H9 (cell line): ENCODE results near the gene RLN3. TPM values are rescaled to one million over a fixed set of nuclear protein-coding genes. Genes with fewer than 3 reads are reported as not detected.
"Not testable (repeated sequence)": the region's sequence is repeated elsewhere in the genome, so short reads cannot be mapped to it uniquely, and the experiment has no call there.

Experiments
- DNase-seq: peaks from one replicate; pipeline ENCODE4 v3.0.0-alpha.2; 2017
- H2AFZ ChIP-seq: one replicate; pipeline ENCODE4 v1.6.1; 2013; ENCODE audit warnings: mild to moderate bottlenecking, low read length, control low read depth, moderate library complexity
- H2AK5ac ChIP-seq: 2 replicates; pipeline ENCODE4 v1.6.1; 2013; ENCODE audit warnings: low read length, control low read depth, mixed read lengths; ENCODE audit not compliant: insufficient read length
- H2BK120ac ChIP-seq: one replicate; pipeline ENCODE4 v1.6.1; 2013; ENCODE audit warnings: low read depth, mild to moderate bottlenecking, low read length, control low read depth, inconsistent platforms; ENCODE audit not compliant: poor library complexity, severe bottlenecking
- H2BK12ac ChIP-seq: 2 replicates; pipeline ENCODE4 v1.6.1; 2013; ENCODE audit warnings: low read length, control low read depth, mixed read lengths, low read depth; ENCODE audit not compliant: insufficient read length
- H2BK15ac ChIP-seq: 2 replicates; pipeline ENCODE4 v1.6.1; 2013; ENCODE audit warnings: low read depth, low read length, control low read depth
- H2BK20ac ChIP-seq: one replicate; pipeline ENCODE4 v1.6.1; 2013; ENCODE audit warnings: low read depth, mild to moderate bottlenecking, low read length, control low read depth, inconsistent platforms; ENCODE audit not compliant: poor library complexity, severe bottlenecking
- H2BK5ac ChIP-seq: 2 replicates; pipeline ENCODE4 v1.6.1; 2013; ENCODE audit warnings: low read length, control low read depth, mixed read lengths; ENCODE audit not compliant: insufficient read length
- H3K14ac ChIP-seq: 2 replicates; pipeline ENCODE4 v1.6.1; 2013; ENCODE audit warnings: low read length, control low read depth; ENCODE audit not compliant: insufficient read depth
- H3K18ac ChIP-seq: 2 replicates; pipeline ENCODE4 v1.6.1; 2013; ENCODE audit warnings: low read depth, mild to moderate bottlenecking, mixed read lengths, low read length, control low read depth; ENCODE audit not compliant: insufficient read length
- H3K23ac ChIP-seq: 2 replicates; pipeline ENCODE4 v1.6.1; 2013; ENCODE audit warnings: low read length, control low read depth, mixed read lengths, low read depth; ENCODE audit not compliant: insufficient read length
- H3K23me2 ChIP-seq: 2 replicates; pipeline ENCODE4 v1.6.1; 2013; ENCODE audit warnings: low read depth, mild to moderate bottlenecking, mixed read lengths, low read length, control low read depth; ENCODE audit not compliant: insufficient read length, poor library complexity, severe bottlenecking
- H3K27ac ChIP-seq: 2 replicates; pipeline ENCODE4 v1.5.1; 2013; ENCODE audit warnings: low read length, control low read depth, mixed read lengths, low read depth; ENCODE audit not compliant: insufficient read length
- H3K27me3 ChIP-seq: 2 replicates; pipeline ENCODE4 v1.6.1; 2013; ENCODE audit warnings: low read length, control low read depth, inconsistent platforms; ENCODE audit not compliant: insufficient read depth
- H3K4ac ChIP-seq: 2 replicates; pipeline ENCODE4 v1.6.1; 2013; ENCODE audit warnings: low read depth, mild to moderate bottlenecking, control low read depth, inconsistent platforms, low read length, moderate library complexity
- H3K4me1 ChIP-seq: 2 replicates; pipeline ENCODE4 v1.6.1; 2013; ENCODE audit warnings: low read length, control low read depth, inconsistent platforms; ENCODE audit not compliant: insufficient read depth
- H3K4me2 ChIP-seq: 2 replicates; pipeline ENCODE4 v1.6.1; 2013; ENCODE audit warnings: low read length, control low read depth, mixed read lengths; ENCODE audit not compliant: insufficient read length, insufficient read depth
- H3K56ac ChIP-seq: 2 replicates; pipeline ENCODE4 v1.6.1; 2013; ENCODE audit warnings: low read depth, mild to moderate bottlenecking, mixed read lengths, low read length, control low read depth; ENCODE audit not compliant: insufficient read length
- H3K79me1 ChIP-seq: 2 replicates; pipeline ENCODE4 v1.6.1; 2013; ENCODE audit warnings: low read depth, mild to moderate bottlenecking, moderate library complexity, low read length, control low read depth, inconsistent platforms; ENCODE audit not compliant: insufficient read depth, poor library complexity, severe bottlenecking
- H3K79me2 ChIP-seq: 2 replicates; pipeline ENCODE4 v1.6.1; 2013; ENCODE audit warnings: low read length, control low read depth, inconsistent platforms; ENCODE audit not compliant: insufficient read depth
- H3K9ac ChIP-seq: 2 replicates; pipeline ENCODE4 v1.6.1; 2013; ENCODE audit warnings: low read length, control low read depth, mixed read lengths; ENCODE audit not compliant: insufficient read length; ENCODE audit errors: extremely low read depth
- H3K9me3 ChIP-seq: one replicate; pipeline ENCODE4 v1.6.1; 2013; ENCODE audit warnings: low read depth, low read length, inconsistent platforms; ENCODE audit not compliant: control insufficient read depth
- H3T11ph ChIP-seq: one replicate; pipeline ENCODE4 v1.6.1; 2013; ENCODE audit warnings: mild to moderate bottlenecking, low read length, control low read depth, inconsistent platforms
- H4K20me1 ChIP-seq: one replicate; pipeline ENCODE4 v1.6.1; 2013; ENCODE audit not compliant: control insufficient read depth, insufficient read length, insufficient read depth
- H4K5ac ChIP-seq: 2 replicates; pipeline ENCODE4 v1.6.1; 2013; ENCODE audit warnings: low read depth, mild to moderate bottlenecking, mixed read lengths, low read length, control low read depth; ENCODE audit not compliant: insufficient read length
- H4K8ac ChIP-seq: replicated peaks from 2 replicates; pipeline ENCODE4 v1.6.1; 2013; ENCODE audit warnings: low read length, control low read depth, mixed read lengths, low read depth; ENCODE audit not compliant: insufficient read length
- H4K91ac ChIP-seq: 2 replicates; pipeline ENCODE4 v1.6.1; 2013; ENCODE audit warnings: low read depth, mild to moderate bottlenecking, moderate library complexity, mixed read lengths, low read length, control low read depth; ENCODE audit not compliant: insufficient read length
- H3K27ac Mint-ChIP-seq, 3 experiments: 2 replicates in 2 of 3; 3 replicates in 1 of 3; pipeline ENCODE4 v1.8.0; 2020 to 2021; ENCODE audit warnings: mixed read lengths in 3 of 3, mild to moderate bottlenecking in 1 of 3, moderate library complexity in 1 of 3
- H3K27me3 Mint-ChIP-seq: 2 replicates; pipeline ENCODE4 v1.8.0; 2021; ENCODE audit warnings: low read depth, mild to moderate bottlenecking, moderate library complexity, mixed read lengths
- H3K36me3 Mint-ChIP-seq, 3 experiments: 2 replicates in 2 of 3; 3 replicates in 1 of 3; pipeline ENCODE4 v1.8.0; 2020 to 2021; ENCODE audit warnings: low read depth in 3 of 3, mixed read lengths in 3 of 3; ENCODE audit not compliant: insufficient read depth in 1 of 3
- H3K4me1 Mint-ChIP-seq, 2 experiments: 2 replicates each; pipeline ENCODE4 v1.8.0; 2020; ENCODE audit warnings: mixed read lengths in 2 of 2
- H3K4me3 Mint-ChIP-seq, 2 experiments: 2 replicates in 1 of 2; 3 replicates in 1 of 2; pipeline ENCODE4 v1.8.0; 2020 to 2021; ENCODE audit warnings: mild to moderate bottlenecking in 2 of 2, mixed read lengths in 2 of 2, moderate library complexity in 1 of 2
- H3K9me3 Mint-ChIP-seq, 2 experiments: 2 replicates in 1 of 2; 3 replicates in 1 of 2; pipeline ENCODE4 v1.8.0; 2020; ENCODE audit warnings: mild to moderate bottlenecking in 2 of 2, mixed read lengths in 2 of 2, moderate library complexity in 1 of 2
- CTCF ChIP-seq: fragments of 200-600 bp; sonication (generic); conservative IDR thresholded peaks from 3 replicates; pipeline ENCODE4 v1.8.0; 2021; ENCODE audit warnings: antibody characterized with exemption, mild to moderate bottlenecking
- WGBS: extraction: QIAGEN DNeasy Blood & Tissue Kit; methylation state at CpG from one replicate; pipeline ENCODE4 v1.1.7; 2013; ENCODE audit warnings: missing lambda C conversion rate, low lambda C conversion rate, mixed read lengths; ENCODE audit not compliant: insufficient read length; ENCODE audit errors: extremely low coverage; 5-methylcytosine and 5-hydroxymethylcytosine counted together
- total RNA-seq: library from RNA; stranded (reverse); gene quantifications from 2 replicates; pipeline ENCODE4 v1.2.1, GENCODE V29; 2021

RLN3 gene
- total RNA-seq, 1 experiment from 2014 or later: not detected

- H3K4ac ChIP-seq: no peak overlapping the region
- H3K14ac ChIP-seq: no peak overlapping the region
- no peaks in the 10 kb centered on the region for H3K9me3 ChIP-seq
- Mint-ChIP-seq H3K27ac (no peak overlapping the region), H3K36me3 (peaks cover 21 to 37% (median 25%) of the 10 kb centered on the region in 3 experiments), H3K9me3 (peaks cover 3 to 7% of the 10 kb centered on the region in 2 experiments; a peak in 3 of 5 replicates), H3K27me3 (peaks cover 2% of the 10 kb centered on the region), H3K4me3 (no peak overlapping the region), H3K4me1 (no peaks in the 10 kb centered on the region)
- no peak overlapping the region for H3K27ac ChIP-seq
- H2BK120ac ChIP-seq: no peak overlapping the region
- no peak overlapping the region for H4K5ac ChIP-seq
- no peaks in the 10 kb centered on the region for H3K23me2 ChIP-seq
- H2BK12ac ChIP-seq: no peak overlapping the region
- H3K79me1 ChIP-seq: no peaks in the 10 kb centered on the region
- H2BK20ac ChIP-seq: no peak overlapping the region
- H3K9ac ChIP-seq: no peak overlapping the region
- no peak overlapping the region for H4K8ac ChIP-seq
- no peak for DNase-seq
- no peak overlapping the region for H4K91ac ChIP-seq
- no peak overlapping the region for H2BK15ac ChIP-seq
- no peaks in the 10 kb centered on the region for H3K4me1 ChIP-seq
- WGBS: no CpG with 5 or more reads among the region's 4 CpGs
- H2BK5ac ChIP-seq: no peak overlapping the region
- no peak overlapping the region for H2AFZ ChIP-seq
- no peak overlapping the region for H3K23ac ChIP-seq
- no peaks in the 10 kb centered on the region for H4K20me1 ChIP-seq
- no peaks in the 10 kb centered on the region for H3K79me2 ChIP-seq
- no peak overlapping the region for H3T11ph ChIP-seq
- no peak overlapping the region for H3K18ac ChIP-seq
- H3K27me3 ChIP-seq: no peaks in the 10 kb centered on the region
- no peak overlapping the region for H3K4me2 ChIP-seq
- no peak for TF ChIP-seq CTCF
- H2AK5ac ChIP-seq: no peak overlapping the region
- H3K56ac ChIP-seq: no peak overlapping the region
These were observed 22.6 kb downstream of the RLN3 start for GRCh38 chr19:14050512-14050911.

- H3K9ac ChIP-seq, H4K91ac ChIP-seq, H2BK20ac ChIP-seq, H3K4me3 Mint-ChIP-seq, H3K18ac ChIP-seq, H3K56ac ChIP-seq, H3K4me1 ChIP-seq, H4K5ac ChIP-seq, H3K79me1 ChIP-seq, H3K9me3 Mint-ChIP-seq, H3K27me3 Mint-ChIP-seq, H3K23ac ChIP-seq, H4K20me1 ChIP-seq, DNase-seq, H2BK15ac ChIP-seq, H2BK120ac ChIP-seq, H3K14ac ChIP-seq, H3K4me1 Mint-ChIP-seq, H3K4me2 ChIP-seq, H2BK5ac ChIP-seq, H3K27ac Mint-ChIP-seq, H2AFZ ChIP-seq, H3K4ac ChIP-seq, H4K8ac ChIP-seq, H3K79me2 ChIP-seq, H2AK5ac ChIP-seq, H3K27ac ChIP-seq, H3T11ph ChIP-seq, H2BK12ac ChIP-seq, H3K9me3 ChIP-seq, H3K27me3 ChIP-seq, H3K23me2 ChIP-seq: not testable (repeated sequence)
- WGBS: no CpG with 5 or more reads among the region's 11 CpGs
- peaks cover 21 to 35% (median 25%) of the 10 kb centered on the region in 3 experiments for H3K36me3 Mint-ChIP-seq
These were observed 23.0 kb downstream of the RLN3 start for GRCh38 chr19:14050961-14051360.
